ENCODE data around the gene TCF15. TPM values are rescaled to one million over a fixed set of nuclear protein-coding genes. Genes with fewer than 3 reads are reported as not detected.

Gene TCF15
- 2.1 TPM for total RNA-seq

GRCh38 chr20:610130-611046 is at the start of gene TCF15:
Gene TCF15 (minus strand): TSS chr20:610309. CDS start chr20:610237, 72 bp downstream.
- no peak for DNase-seq (ENCODE audit: low spot score)
- no peak for ATAC-seq
- intact Hi-C loops (cut with DNase I), result no loop called here

- intact Hi-C loops (cut with DNase I), result no loop called here
- DNase-seq (ENCODE audit: low spot score) (no peak), ATAC-seq (no peak)
Measured at GRCh38 chr20:658731-659291, 48.7 kb upstream of the TCF15 start.

- no peak for ATAC-seq
- intact Hi-C loops (cut with DNase I), result no loop called here
Measured at GRCh38 chr20:658202-658601, 48.1 kb upstream of the TCF15 start.

GRCh38 chr20:655726-656624 is 45.9 kb upstream of the TCF15 start:
- ATAC-seq (no peak), DNase-seq (ENCODE audit: low spot score) (no peak)
- intact Hi-C loops (cut with DNase I), result no loop called here

More at GRCh38 chr20:658202-658601, 48.1 kb upstream of the TCF15 start:
- no peak for DNase-seq (ENCODE audit: low spot score)

- ATAC-seq, result no peak
- DNase-seq (ENCODE audit: low spot score), result no peak
- intact Hi-C loops (cut with DNase I), result no loop called here
Measured at GRCh38 chr20:654417-654750, 44.3 kb upstream of the TCF15 start.

GRCh38 chr20:653590-654416 is 43.7 kb upstream of the TCF15 start:
- intact Hi-C loops (cut with DNase I), result no loop called here
- no peak for DNase-seq (ENCODE audit: low spot score)

GRCh38 chr20:653110-653589 is 43.0 kb upstream of the TCF15 start, which contains the start of gene SRXN1:
Gene SRXN1 (minus strand): TSS chr20:653200. CDS start chr20:653185, 15 bp downstream.
- peak; percentile 95 for ATAC-seq
- intact Hi-C loops (cut with DNase I), result no loop called here
- DNase-seq (ENCODE audit: low spot score), result peak; percentile 92

More at GRCh38 chr20:653590-654416, 43.7 kb upstream of the TCF15 start:
- no peak for ATAC-seq

GRCh38 chr20:652615-653109 is 42.6 kb upstream of the TCF15 start:
- intact Hi-C loops (cut with DNase I), result no loop called here
- ATAC-seq, result peak; percentile 28
- peak; percentile 69 for DNase-seq (ENCODE audit: low spot score)

- peak; percentile 6 for ATAC-seq
- intact Hi-C loops (cut with DNase I), result no loop called here
- no peak for DNase-seq (ENCODE audit: low spot score)
Measured at GRCh38 chr20:651713-652614, 41.9 kb upstream of the TCF15 start.

GRCh38 chr20:650954-651353 is 40.8 kb upstream of the TCF15 start:
- intact Hi-C loops (cut with DNase I), result no loop called here
- DNase-seq (ENCODE audit: low spot score) (no peak), ATAC-seq (no peak)

GRCh38 chr20:650281-650680 is 40.2 kb upstream of the TCF15 start:
- intact Hi-C loops (cut with DNase I), result no loop called here
- no peak for DNase-seq (ENCODE audit: low spot score)
- no peak for ATAC-seq

GRCh38 chr20:647479-648019 is 37.4 kb upstream of the TCF15 start:
- intact Hi-C loops (cut with DNase I), result loop anchor here (10.0 kb wide), 1 partner anchor 83 kb away; no protein-coding TSS in a partner anchor
- ATAC-seq, result no peak
- no peak for DNase-seq (ENCODE audit: low spot score)

GRCh38 chr20:646868-647233 is 36.7 kb upstream of the TCF15 start:
- intact Hi-C loops (cut with DNase I), result loop anchor here (10.0 kb wide), 1 partner anchor 82 kb away; no protein-coding TSS in a partner anchor
- no peak for ATAC-seq

GRCh38 chr20:646107-646867 is 36.2 kb upstream of the TCF15 start:
- DNase-seq (ENCODE audit: low spot score) (no peak), ATAC-seq (no peak)
- intact Hi-C loops (cut with DNase I), result loop anchor here (10.0 kb wide), 1 partner anchor 81 kb away; no protein-coding TSS in a partner anchor

More at GRCh38 chr20:646868-647233, 36.7 kb upstream of the TCF15 start:
- no peak for DNase-seq (ENCODE audit: low spot score)

- ATAC-seq (peak; percentile 77), DNase-seq (ENCODE audit: low spot score) (peak; percentile 79)
- intact Hi-C loops (cut with DNase I), result loop anchor here (10.0 kb wide), 1 partner anchor 81 kb away; no protein-coding TSS in a partner anchor
Measured at GRCh38 chr20:645318-646106, 35.4 kb upstream of the TCF15 start.

All from sciatic nerve (tissue), 2 donors.